Mammary microvascular endothelial cell (primary cell): ENCODE results near the gene ILF3. TPM values are rescaled to one million over a fixed set of nuclear protein-coding genes. Genes with fewer than 3 reads are reported as not detected.

Source experiments
- total RNA-seq: library from RNA; depleted of rRNA; stranded (reverse); fragments of >200 nt; gene quantifications from 2 replicates; pipeline ENCODE4 v1.2.3, GENCODE V29; 2015

Gene ILF3
- 127 and 147 TPM in 2 replicates for total RNA-seq

GRCh38 chr19:10653732-10654609, at the start of gene ILF3:
Gene ILF3 (plus strand): TSS chr19:10654346. CDS start chr19:10670606, 16,260 bp downstream.

GRCh38 chr19:10625003-10625761, 29.0 kb upstream of the ILF3 start, which contains the start of gene SLC44A2:
Gene SLC44A2 (plus strand): TSS chr19:10625553. CDS start chr19:10625634, 81 bp downstream.

GRCh38 chr19:10717356-10718204, 63.4 kb downstream of the ILF3 start, which contains the start of gene DNM2:
Gene DNM2 (plus strand): TSS chr19:10718079. CDS start chr19:10718243, 164 bp downstream.

Other genes with a start within 250 kb of the ILF3 start
- gene PDE4A, start 233.8 kb upstream of the ILF3 start, total RNA-seq = 2.2 and 4.8 TPM in 2 replicates
- 83.8 and 86.8 TPM in 2 replicates for gene KEAP1, start 151.0 kb upstream of the ILF3 start, total RNA-seq
- not detected in 2 replicates for gene S1PR5, start 136.9 kb upstream of the ILF3 start, total RNA-seq
- gene ATG4D, start 110.4 kb upstream of the ILF3 start, total RNA-seq = 24.6 and 28.9 TPM in 2 replicates
- 11.3 and 13.4 TPM in 2 replicates for gene KRI1, start 88.3 kb upstream of the ILF3 start, total RNA-seq
- gene CDKN2D, start 85.4 kb upstream of the ILF3 start, total RNA-seq = 5.5 and 7.5 TPM in 2 replicates
- gene AP1M2, start 67.0 kb upstream of the ILF3 start, total RNA-seq = not detected in 2 replicates
- 64.2 and 75.7 TPM in 2 replicates for gene SLC44A2, start 28.8 kb upstream of the ILF3 start, total RNA-seq
- 30.8 and 34.3 TPM in 2 replicates for gene QTRT1, start 47.1 kb downstream of the ILF3 start, total RNA-seq
- gene DNM2, start 63.7 kb downstream of the ILF3 start, total RNA-seq = 89.7 and 107 TPM in 2 replicates
- 52.4 and 64.0 TPM in 2 replicates for gene TMED1, start 181.9 kb downstream of the ILF3 start, total RNA-seq
- not detected in 2 replicates for gene C19orf38, start 194.1 kb downstream of the ILF3 start, total RNA-seq
- 36.0 and 42.9 TPM in 2 replicates for gene CARM1, start 217.2 kb downstream of the ILF3 start, total RNA-seq